Suprapubic skin (tissue), 3 donors: ENCODE data around the gene SCYL1.

ENCODE experiments used
- POLR2A ChIP-seq, 2 donors: fragments of 450-650 bp; IDR thresholded peaks; one replicate each; pipeline ENCODE4 v1.6.1; 2017; ENCODE audit warnings: antibody characterized with exemption in 2 of 2, mild to moderate bottlenecking in 2 of 2, moderate library complexity in 2 of 2
- TF ChIP-seq, protein P1 (sequence below), 2 donors: fragments of 200-600 bp in 1 of 2; fragments of 450-650 bp in 1 of 2; sonication (generic) in 1 of 2; IDR thresholded peaks; one replicate each; pipeline ENCODE4 v1.5.1; 2016 to 2019; ENCODE audit warnings: antibody characterized with exemption in 2 of 2, mild to moderate bottlenecking in 1 of 2, moderate library complexity in 1 of 2

DNA sequence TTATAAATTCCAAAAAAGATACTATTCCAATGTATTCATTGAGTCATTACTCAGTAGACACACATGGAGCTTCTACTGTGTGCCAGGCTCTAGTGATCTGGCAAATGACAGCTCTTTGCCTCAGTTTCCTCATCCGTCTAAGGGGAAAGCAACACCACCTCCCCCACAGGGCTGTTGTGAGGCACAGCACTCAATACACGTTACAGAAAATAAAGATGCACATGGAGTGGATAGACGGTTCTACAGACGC lies 32.6 kb upstream of the SCYL1 start:
- TF ChIP-seq, protein P1, sequence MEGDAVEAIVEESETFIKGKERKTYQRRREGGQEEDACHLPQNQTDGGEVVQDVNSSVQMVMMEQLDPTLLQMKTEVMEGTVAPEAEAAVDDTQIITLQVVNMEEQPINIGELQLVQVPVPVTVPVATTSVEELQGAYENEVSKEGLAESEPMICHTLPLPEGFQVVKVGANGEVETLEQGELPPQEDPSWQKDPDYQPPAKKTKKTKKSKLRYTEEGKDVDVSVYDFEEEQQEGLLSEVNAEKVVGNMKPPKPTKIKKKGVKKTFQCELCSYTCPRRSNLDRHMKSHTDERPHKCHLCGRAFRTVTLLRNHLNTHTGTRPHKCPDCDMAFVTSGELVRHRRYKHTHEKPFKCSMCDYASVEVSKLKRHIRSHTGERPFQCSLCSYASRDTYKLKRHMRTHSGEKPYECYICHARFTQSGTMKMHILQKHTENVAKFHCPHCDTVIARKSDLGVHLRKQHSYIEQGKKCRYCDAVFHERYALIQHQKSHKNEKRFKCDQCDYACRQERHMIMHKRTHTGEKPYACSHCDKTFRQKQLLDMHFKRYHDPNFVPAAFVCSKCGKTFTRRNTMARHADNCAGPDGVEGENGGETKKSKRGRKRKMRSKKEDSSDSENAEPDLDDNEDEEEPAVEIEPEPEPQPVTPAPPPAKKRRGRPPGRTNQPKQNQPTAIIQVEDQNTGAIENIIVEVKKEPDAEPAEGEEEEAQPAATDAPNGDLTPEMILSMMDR (IDR thresholded peaks at IDR 0.05): no peak
- no peak for TF ChIP-seq POLR2A (IDR thresholded peaks at IDR 0.05)
